NB4 (cell line): ENCODE results near the gene MCTP1.
"Not testable (repeated sequence)": the region's sequence is repeated elsewhere in the genome, so short reads cannot be mapped to it uniquely, and the experiment has no call there.

ENCODE experiments used
- POLR2A ChIP-seq: IDR thresholded peaks from 2 replicates; pipeline ENCODE4 v1.6.1; 2011; ENCODE audit warnings: mild to moderate bottlenecking; ENCODE audit not compliant: insufficient read length; ENCODE audit errors: extremely low read depth
- TF ChIP-seq, protein P1 (sequence below): IDR thresholded peaks from one replicate; pipeline ENCODE4 v1.5.1; 2012; ENCODE audit warnings: low read depth, low read length

DNA sequence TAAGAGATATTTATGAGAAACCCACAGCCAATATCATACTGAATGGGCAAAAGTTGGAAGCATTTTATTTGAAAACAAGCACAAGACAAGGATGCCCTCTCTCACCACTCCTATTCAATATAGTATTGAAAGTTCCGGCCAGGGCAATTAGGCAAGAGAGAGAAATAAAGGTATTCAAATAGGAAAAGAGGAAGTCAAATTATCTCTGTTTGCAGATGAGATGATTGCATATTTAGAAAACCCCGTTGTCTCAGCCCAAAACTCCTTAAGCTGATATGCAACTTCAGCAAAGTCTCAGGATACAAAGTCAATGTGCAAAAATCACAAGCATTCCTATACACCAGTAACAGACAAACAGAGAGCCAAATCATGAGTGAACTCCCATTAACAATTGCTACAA is 325.6 kb downstream of the MCTP1 start:
- TF ChIP-seq, protein P1, sequence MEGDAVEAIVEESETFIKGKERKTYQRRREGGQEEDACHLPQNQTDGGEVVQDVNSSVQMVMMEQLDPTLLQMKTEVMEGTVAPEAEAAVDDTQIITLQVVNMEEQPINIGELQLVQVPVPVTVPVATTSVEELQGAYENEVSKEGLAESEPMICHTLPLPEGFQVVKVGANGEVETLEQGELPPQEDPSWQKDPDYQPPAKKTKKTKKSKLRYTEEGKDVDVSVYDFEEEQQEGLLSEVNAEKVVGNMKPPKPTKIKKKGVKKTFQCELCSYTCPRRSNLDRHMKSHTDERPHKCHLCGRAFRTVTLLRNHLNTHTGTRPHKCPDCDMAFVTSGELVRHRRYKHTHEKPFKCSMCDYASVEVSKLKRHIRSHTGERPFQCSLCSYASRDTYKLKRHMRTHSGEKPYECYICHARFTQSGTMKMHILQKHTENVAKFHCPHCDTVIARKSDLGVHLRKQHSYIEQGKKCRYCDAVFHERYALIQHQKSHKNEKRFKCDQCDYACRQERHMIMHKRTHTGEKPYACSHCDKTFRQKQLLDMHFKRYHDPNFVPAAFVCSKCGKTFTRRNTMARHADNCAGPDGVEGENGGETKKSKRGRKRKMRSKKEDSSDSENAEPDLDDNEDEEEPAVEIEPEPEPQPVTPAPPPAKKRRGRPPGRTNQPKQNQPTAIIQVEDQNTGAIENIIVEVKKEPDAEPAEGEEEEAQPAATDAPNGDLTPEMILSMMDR: not testable (repeated sequence)
- TF ChIP-seq POLR2A: not testable (repeated sequence)
